Measurements from ENCODE around the gene KLHL11. TPM values are rescaled to one million over a fixed set of nuclear protein-coding genes. Genes with fewer than 3 reads are reported as not detected.

The KLHL11 gene
- total RNA-seq, 1 donor from 2014 or later: 15.2 TPM

GRCh38 chr17:41818024-41818423 is 47.2 kb downstream of the KLHL11 start:
- H3K36me3 ChIP-seq: no peaks in the 10 kb centered on the region
- H3K27ac ChIP-seq: no peak overlapping the region
- no peak overlapping the region for H3K4me3 ChIP-seq
- H3K9me3 ChIP-seq: no peaks in the 10 kb centered on the region
- no peaks in the 10 kb centered on the region for H3K27me3 ChIP-seq
- TF ChIP-seq POLR2A (IDR thresholded peaks at IDR 0.05) (no peak), POLR2AphosphoS5 (IDR thresholded peaks at IDR 0.05; ENCODE audit: insufficient read depth in 1 of 2, low read depth in 1 of 2) (no peak), CTCF (IDR thresholded peaks at IDR 0.05) (no peak)
- peaks cover 9% of the 10 kb centered on the region for H3K4me1 ChIP-seq
- intact Hi-C loops (cut with DNase I): no loop called here
- no peak for DNase-seq (ENCODE audit: extremely low spot score in 2 of 2)

DNA sequence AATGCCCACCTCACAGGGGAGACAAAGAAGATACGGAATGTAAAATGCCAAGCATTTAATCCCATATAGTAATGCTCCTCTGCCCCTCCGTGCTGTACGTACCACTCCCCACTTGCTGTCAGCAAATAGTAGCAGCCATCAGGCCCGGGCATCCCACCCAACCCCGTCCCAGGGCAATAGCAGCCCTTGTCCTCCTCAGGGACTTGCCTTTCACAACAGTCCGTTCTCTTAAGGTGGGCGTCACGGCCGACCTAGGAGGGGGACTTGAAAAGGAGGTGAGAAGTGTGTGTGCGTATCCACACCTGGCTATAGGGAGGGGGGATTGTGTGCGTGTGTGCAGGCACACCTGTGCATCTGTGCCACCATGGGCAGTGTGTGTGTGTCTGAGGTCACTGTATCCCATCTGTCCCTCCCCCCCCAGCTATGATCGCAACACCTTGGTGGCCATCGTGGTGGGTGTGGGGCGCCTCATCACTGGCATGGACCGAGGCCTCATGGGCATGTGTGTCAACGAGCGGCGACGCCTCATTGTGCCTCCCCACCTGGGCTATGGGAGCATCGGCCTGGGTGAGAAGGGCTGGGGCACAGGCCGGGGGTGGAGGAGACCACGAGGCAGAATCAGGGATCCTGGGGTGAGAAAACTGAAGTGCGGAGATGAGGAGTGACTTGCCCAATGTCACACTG is 48.4 kb downstream of the KLHL11 start:
- H3K36me3 ChIP-seq: no peaks in the 10 kb centered on the region
- H3K9me3 ChIP-seq: no peaks in the 10 kb centered on the region
- no peak overlapping the region for H3K4me3 ChIP-seq
- TF ChIP-seq CTCF (IDR thresholded peaks at IDR 0.05) (no peak), POLR2AphosphoS5 (IDR thresholded peaks at IDR 0.05; ENCODE audit: insufficient read depth in 1 of 2, low read depth in 1 of 2) (no peak), POLR2A (IDR thresholded peaks at IDR 0.05) (no peak)
- peaks cover 9% of the 10 kb centered on the region for H3K4me1 ChIP-seq
- no peak for DNase-seq (ENCODE audit: extremely low spot score in 2 of 2)
- H3K27me3 ChIP-seq: no peaks in the 10 kb centered on the region
- no peak overlapping the region for H3K27ac ChIP-seq
- intact Hi-C loops (cut with DNase I): no loop called here

- no peak overlapping the region for H3K4me3 ChIP-seq
- H3K36me3 ChIP-seq: no peaks in the 10 kb centered on the region
- no peak overlapping the region for H3K27ac ChIP-seq
- DNase-seq (ENCODE audit: extremely low spot score in 2 of 2): no peak
- peaks cover 32% of the 10 kb centered on the region for H3K4me1 ChIP-seq
- H3K9me3 ChIP-seq: no peaks in the 10 kb centered on the region
- intact Hi-C loops (cut with DNase I): no loop called here
- no peak for TF ChIP-seq POLR2AphosphoS5 (IDR thresholded peaks at IDR 0.05; ENCODE audit: insufficient read depth in 1 of 2, low read depth in 1 of 2)
- no peaks in the 10 kb centered on the region for H3K27me3 ChIP-seq
Measured at GRCh38 chr17:41814195-41814594, 51.0 kb downstream of the KLHL11 start.

DNA sequence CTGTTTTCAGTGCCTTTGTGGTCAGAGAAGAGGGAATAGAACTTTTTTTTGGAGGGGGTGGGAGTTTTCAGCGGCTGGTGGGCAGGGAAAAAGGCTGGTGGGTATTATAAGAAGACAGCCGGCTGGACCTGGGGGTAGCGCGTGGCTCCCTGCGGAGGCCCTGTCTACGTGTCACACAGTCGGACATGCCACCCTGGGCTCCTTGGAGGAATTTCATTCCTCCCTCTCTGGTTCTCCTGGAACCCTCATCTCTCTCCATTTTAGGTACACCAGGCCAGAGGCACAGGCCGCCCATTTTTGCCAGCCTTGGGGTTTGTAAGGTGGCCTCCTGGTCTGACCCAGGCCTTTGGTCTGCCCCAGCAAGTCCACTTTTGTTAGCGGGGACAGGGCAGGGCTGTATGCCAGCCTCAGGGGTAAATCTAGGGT is 51.5 kb downstream of the KLHL11 start:
- TF ChIP-seq POLR2A (IDR thresholded peaks at IDR 0.05) (no peak), POLR2AphosphoS5 (IDR thresholded peaks at IDR 0.05; ENCODE audit: insufficient read depth in 1 of 2, low read depth in 1 of 2) (no peak), CTCF (IDR thresholded peaks at IDR 0.05) (no peak)
- H3K27me3 ChIP-seq: no peaks in the 10 kb centered on the region
- intact Hi-C loops (cut with DNase I): no loop called here
- peaks cover 33% of the 10 kb centered on the region for H3K4me1 ChIP-seq
- peak overlapping the region; percentile 87 for H3K27ac ChIP-seq
- no peaks in the 10 kb centered on the region for H3K36me3 ChIP-seq
- peak overlapping the region; percentile 66 to 83 for H3K4me3 ChIP-seq
- DNase-seq (ENCODE audit: extremely low spot score in 2 of 2): no peak
- no peaks in the 10 kb centered on the region for H3K9me3 ChIP-seq

- Histone ChIP-seq H3K36me3 (no peaks in the 10 kb centered on the region), H3K4me1 (peaks cover 33% of the 10 kb centered on the region), H3K27ac (peak overlapping the region; percentile 87), H3K27me3 (no peaks in the 10 kb centered on the region), H3K9me3 (no peaks in the 10 kb centered on the region), H3K4me3 (peak overlapping the region; percentile 66 to 83)
- no peak for DNase-seq (ENCODE audit: extremely low spot score in 2 of 2)
- TF ChIP-seq POLR2AphosphoS5 (IDR thresholded peaks at IDR 0.05; ENCODE audit: insufficient read depth in 1 of 2, low read depth in 1 of 2) (no peak), CTCF (IDR thresholded peaks at IDR 0.05) (no peak), POLR2A (IDR thresholded peaks at IDR 0.05) (no peak)
- intact Hi-C loops (cut with DNase I): no loop called here
Measured at GRCh38 chr17:41813152-41813680, 52.0 kb downstream of the KLHL11 start.
